KG1 (cell line): ENCODE data around the gene HEATR1.
"Not testable (repeated sequence)": the region's sequence is repeated elsewhere in the genome, so short reads cannot be mapped to it uniquely, and the experiment has no call there.

Experiments used
- DNase-seq: peaks from one replicate; lab custom pipeline; 2025; lab: John Stamatoyannopoulos, UW

Gene HEATR1

DNA sequence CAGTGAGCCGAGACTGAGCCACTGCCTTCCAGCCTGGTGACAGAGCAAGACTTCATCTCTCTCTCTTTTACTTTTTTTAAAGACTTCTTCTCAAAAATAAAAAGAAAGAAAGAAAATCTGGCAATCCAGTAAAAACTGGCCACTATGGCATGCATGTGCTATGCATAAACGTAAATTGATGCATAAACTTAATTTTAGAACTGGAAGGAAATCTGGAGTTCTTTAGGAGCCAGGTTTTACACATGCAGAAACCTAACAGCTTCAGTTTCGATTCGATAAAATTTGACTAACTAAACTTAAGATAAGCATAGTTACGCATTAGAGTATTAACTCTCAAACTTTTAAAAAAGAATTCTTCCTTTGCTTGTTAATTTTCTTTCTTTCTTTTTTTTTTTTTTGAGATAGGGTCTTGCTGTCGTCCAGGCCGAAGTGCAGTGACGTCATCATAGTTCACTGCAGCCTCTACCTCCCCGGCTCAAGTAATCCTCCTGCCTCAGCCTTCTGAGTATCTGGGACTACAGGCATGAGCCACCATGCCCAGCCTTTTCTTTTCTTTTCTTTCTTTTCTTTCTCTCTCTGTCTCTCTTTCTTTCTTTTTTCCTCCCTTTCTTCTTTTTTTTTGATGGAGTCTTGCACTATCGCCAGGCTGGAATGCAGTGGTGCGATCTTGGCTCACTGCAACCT is 92.4 kb downstream of the HEATR1 start:
- DNase-seq, result no peak

DNA sequence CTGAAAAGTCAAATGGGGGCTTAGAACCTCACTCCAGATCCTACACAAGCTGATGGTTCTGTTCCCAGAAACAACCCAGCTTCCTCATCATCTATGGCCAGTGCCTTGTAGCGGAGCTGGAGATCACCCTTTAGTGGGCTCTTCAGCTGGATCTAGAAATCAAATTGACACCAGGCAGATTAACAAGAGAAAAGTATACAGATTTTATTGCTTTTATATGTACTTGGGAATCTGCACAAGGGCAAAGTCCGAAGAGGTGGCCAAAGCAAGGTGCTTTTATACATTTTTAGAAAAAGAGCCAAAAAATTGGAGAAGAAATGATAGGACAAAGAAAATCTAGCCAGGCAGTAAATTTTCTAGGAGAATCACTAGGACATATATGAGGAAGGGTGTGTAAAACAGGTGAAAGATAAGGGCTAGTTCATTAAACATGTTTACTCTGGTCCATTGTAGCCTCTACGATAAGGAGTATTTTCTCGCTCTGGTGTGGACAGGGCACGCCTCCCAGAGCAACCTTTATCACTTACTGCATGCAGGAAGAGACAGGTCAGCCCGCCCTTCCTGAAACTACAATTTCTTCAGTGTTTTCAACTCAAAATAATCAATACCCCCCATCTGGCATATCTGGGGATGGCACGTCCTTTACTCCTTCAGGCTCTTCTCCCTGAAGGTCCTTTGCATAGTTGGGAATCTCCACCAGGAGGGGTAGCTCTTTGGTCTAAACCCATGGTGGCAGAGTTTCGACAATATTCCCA is 94.5 kb downstream of the HEATR1 start:
- no peak for DNase-seq

DNA sequence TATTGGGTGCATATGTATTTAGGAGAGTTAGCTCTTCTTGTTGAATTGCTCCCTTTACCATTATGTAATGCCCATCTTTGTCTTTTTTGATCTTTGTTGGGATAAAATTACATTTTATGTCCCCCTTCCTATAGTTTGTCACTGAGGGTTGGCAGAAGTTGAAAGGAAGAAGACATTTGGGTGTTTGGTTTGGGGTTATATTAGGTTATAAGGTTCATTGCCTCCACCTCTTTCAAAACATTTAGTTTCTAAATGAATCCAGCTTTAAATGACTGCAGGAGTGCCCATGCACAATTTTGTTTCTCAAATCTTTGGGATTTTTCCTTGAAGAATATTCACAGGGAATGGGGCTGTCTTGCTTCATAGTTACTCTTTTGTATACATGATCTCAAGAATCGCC is 95.1 kb downstream of the HEATR1 start:
- DNase-seq, result no peak

DNA sequence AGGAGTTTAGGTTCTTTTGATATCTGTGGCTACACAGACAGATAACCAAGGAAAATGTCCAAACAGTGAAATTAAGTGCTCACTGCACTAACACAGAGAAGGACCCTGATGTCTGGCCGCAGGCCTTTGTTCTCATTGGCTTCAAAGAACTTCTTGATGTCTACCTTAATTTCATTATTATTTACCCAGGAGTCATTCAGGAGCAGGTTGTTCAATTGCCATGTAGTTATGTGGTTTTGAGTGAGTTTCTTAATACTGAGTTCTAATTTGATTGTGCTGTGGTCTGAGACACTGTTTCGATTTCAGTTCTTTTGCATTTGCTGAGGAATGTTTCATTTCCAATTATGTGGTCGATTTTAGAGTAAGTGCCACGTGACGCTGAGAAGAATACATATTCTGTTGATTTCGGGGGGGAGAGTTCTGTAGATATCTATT is 95.7 kb downstream of the HEATR1 start:
- DNase-seq, result no peak

DNA sequence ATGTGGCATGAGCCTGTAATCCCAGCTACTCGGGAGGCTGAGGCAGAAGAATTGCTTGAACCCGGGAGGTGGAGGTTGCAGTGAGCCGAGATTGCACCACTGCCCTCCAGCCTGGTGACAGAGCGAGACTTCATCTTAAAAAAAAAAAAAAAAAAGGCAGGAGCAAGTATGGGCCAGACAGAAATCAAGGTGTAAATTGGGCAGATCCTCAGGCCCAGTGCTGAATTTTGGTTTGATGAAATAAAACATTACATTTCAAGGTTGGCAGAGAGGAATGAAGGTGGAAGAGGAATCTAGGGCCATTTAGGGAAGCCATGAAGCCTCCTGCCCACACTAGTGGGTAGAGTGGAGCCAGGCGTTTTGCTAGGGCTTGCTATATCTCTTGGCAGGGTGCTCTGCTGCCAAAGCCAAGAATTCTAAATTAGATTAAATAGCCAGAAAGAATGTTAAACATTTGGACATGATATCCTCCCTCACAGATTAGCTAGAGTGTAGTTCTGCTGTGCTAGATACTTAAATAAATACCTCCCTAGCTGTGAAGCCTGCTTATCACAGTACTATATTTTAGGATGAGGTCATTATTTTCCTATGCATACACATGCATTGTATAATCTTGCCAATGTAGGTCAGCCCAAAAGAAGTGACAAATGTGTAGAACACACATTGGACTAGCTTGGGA is 97.2 kb downstream of the HEATR1 start:
- no peak for DNase-seq

DNA sequence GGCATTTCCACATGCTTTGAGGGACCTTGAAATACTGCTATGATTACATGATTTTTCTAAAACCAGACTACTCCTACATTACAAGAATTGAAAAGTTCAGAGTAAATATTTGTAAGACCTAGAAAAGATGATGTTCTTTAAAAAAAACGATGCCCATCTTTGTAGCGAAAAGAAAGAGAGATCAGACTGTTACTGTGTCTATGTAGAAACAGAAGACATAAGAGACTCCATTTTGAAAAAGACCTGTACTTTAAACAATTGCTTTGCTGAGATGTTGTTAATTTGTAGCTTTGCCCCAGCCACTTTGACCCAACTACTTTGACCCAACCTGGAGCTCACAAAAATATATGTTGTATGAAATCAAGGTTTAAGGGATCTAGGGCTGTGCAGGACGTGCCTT is 100.0 kb downstream of the HEATR1 start:
- DNase-seq, result not testable (repeated sequence)

DNA sequence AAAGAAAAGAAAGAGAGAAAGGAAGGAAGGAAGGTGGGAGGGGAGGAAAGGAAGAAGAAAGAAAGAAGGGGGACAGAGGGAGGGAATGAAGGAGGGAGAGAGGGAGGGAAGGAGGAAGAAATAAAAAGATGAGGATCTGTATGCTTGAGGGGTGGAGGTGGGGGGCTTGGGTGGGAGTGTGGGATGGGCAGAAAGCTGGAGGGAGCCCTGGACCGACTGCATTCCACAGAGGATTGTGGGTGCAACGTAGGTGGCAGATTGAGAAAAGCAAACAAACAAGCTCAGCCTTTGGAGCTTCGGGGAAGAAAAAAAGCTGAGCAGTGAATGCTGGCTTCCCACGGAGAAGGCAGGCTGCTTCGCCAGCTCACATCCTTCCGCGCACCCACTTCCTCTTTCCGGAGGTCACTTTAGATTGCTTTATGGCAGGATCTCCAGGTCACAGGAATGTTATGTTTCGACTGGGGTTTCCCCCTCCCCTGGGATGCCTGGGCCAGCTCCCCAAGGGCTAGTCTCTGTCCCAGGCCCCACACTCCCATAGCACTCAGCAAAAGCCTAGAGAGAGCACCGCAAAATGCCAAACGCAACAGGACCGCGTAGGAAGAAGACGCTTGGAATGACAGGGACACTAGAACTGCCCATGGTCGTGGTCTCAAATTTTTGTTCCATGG is 101.2 kb downstream of the HEATR1 start:
- DNase-seq, result no peak

DNA sequence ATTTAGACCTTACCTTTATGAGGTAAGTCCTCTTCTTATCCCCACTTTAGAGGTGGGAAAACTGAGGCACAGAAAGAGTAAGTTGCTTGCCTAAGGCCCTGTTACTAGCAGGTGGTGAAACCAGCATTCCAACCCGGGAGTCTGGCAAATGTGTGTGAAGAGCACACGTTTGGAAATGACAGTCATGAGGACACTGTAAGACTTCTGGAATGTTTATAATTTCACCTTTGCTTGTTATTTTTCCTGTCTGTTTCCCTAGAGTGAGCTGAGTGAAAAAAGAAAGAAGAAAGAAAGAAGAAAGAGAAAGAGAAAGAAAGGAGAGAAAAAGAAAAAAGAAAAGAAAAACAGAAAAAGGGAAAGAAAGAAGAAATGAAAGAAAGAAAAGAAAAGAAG is 101.7 kb downstream of the HEATR1 start:
- no peak for DNase-seq

DNA sequence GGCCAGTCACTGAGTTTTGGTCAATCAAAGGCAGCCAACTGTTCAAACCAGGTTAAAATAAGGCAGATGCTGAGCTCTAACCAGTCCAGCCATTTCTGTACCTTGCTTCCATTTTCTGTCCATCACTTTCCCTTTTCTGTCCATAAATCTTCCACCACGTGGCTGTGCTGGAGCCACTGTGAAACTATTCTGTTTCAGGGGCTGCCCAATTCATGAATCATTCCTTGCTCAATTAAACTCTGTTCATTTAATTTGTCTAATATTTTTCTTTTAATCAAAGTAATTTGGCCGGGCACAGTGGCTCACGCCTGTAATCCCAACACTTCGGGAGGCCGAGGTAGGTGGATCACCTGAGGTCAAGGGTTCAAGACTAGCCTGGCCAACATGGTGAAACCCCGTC is 103.2 kb downstream of the HEATR1 start:
- no peak for DNase-seq
